Activated CD8-positive, alpha-beta T cell treated with anti-CD3 and anti-CD28 coated beads, Interleukin-2, amount 10 ng/mL, durations not matched to agents 7 days and 5 days (primary cell): ENCODE results near the gene GDPD5. TPM values are rescaled to one million over a fixed set of nuclear protein-coding genes. Genes with fewer than 3 reads are reported as not detected.
A peak's percentile ranks its signal among the peaks of the same experiment; 100 is the strongest.

ENCODE experiments used
- ATAC-seq: fragments of 150-1000 bp; cut with Tn5 transposase; one replicate; pipeline ENCODE4 v1.10.0; 2021; ENCODE audit warnings: moderate library complexity
- CTCF ChIA-PET: fragments of 350-600 bp; sonication (Branson Sonifier 250); formaldehyde crosslinking; loops from one replicate; lab custom pipeline; 2021; ENCODE audit warnings: antibody characterized with exemption; lab: Charles Lee
- POLR2A ChIA-PET: fragments of 350-600 bp; sonication (Branson Sonifier 250); formaldehyde crosslinking; loops from one replicate; lab custom pipeline; 2021; ENCODE audit warnings: antibody characterized with exemption; lab: Charles Lee
- DNase-seq: peaks from one replicate; pipeline ENCODE4 v3.0.0-alpha.2; 2020
- H3K27ac Mint-ChIP-seq: one replicate; pipeline ENCODE4 v1.8.0; 2021; ENCODE audit warnings: mild to moderate bottlenecking, mixed read lengths
- H3K27me3 Mint-ChIP-seq: one replicate; pipeline ENCODE4 v1.8.0; 2021; ENCODE audit warnings: low read depth, mixed read lengths
- H3K36me3 Mint-ChIP-seq: one replicate; pipeline ENCODE4 v1.8.0; 2021; ENCODE audit warnings: low read depth, mixed read lengths
- H3K4me1 Mint-ChIP-seq: one replicate; pipeline ENCODE4 v1.8.0; 2021; ENCODE audit warnings: low read depth, mixed read lengths
- H3K4me3 Mint-ChIP-seq: one replicate; pipeline ENCODE4 v1.8.0; 2021; ENCODE audit warnings: mild to moderate bottlenecking, mixed read lengths
- H3K9me3 Mint-ChIP-seq: one replicate; pipeline ENCODE4 v1.8.0; 2022; ENCODE audit warnings: mixed read lengths; ENCODE audit not compliant: insufficient read depth
- total RNA-seq, 2 experiments: library from RNA; stranded (reverse); gene quantifications; one replicate each; pipeline ENCODE4 v1.2.3, GENCODE V29; 2021

The GDPD5 gene
- total RNA-seq, 2 experiments from 2014 or later, result 23.1 to 26.6 TPM

GRCh38 chr11:75518771-75519653 lies 6.7 kb downstream of the GDPD5 start:
- Mint-ChIP-seq H3K9me3 (no peaks in the 10 kb centered on the region), H3K36me3 (peaks cover 1% of the 10 kb centered on the region), H3K4me3 (no peak overlapping the region), H3K27ac (no peak overlapping the region), H3K4me1 (peaks cover 42% of the 10 kb centered on the region), H3K27me3 (peaks cover 7% of the 10 kb centered on the region)
- ChIA-PET CTCF (interaction anchor here (0.7 to 7.9 kb wide), 3 partner anchors 13 to 72 kb away, joined by 3 to 46 read pairs (median 3); no protein-coding TSS in a partner anchor), POLR2A (no interaction called here)
- ATAC-seq (no peak), DNase-seq (no peak)

- ATAC-seq, result no peak
- ChIA-PET CTCF (interaction anchor here (0.7 to 7.9 kb wide), 3 partner anchors 14 to 71 kb away, joined by 3 to 46 read pairs (median 3); no protein-coding TSS in a partner anchor), POLR2A (no interaction called here)
- no peak overlapping the region for H3K27ac Mint-ChIP-seq
- DNase-seq, result no peak
- peaks cover 34% of the 10 kb centered on the region for H3K4me1 Mint-ChIP-seq
- H3K36me3 Mint-ChIP-seq, result peaks cover 1% of the 10 kb centered on the region
- H3K9me3 Mint-ChIP-seq, result no peaks in the 10 kb centered on the region
- H3K4me3 Mint-ChIP-seq, result no peak overlapping the region
- H3K27me3 Mint-ChIP-seq, result no peaks in the 10 kb centered on the region
Measured at GRCh38 chr11:75518204-75518549, 7.6 kb downstream of the GDPD5 start.

GRCh38 chr11:75516886-75517285 lies 8.9 kb downstream of the GDPD5 start:
- ATAC-seq (no peak), DNase-seq (no peak)
- Mint-ChIP-seq H3K4me1 (peaks cover 33% of the 10 kb centered on the region), H3K27me3 (no peaks in the 10 kb centered on the region), H3K4me3 (no peak overlapping the region), H3K9me3 (no peaks in the 10 kb centered on the region), H3K36me3 (peaks cover 1% of the 10 kb centered on the region), H3K27ac (peak overlapping the region; percentile 10)
- ChIA-PET CTCF (interaction anchor here (1.0 to 7.9 kb wide), 2 partner anchors 9 to 15 kb away, joined by 3 to 46 read pairs; partner anchors contain the start of gene GDPD5), POLR2A (no interaction called here)

GRCh38 chr11:75516140-75516539 lies 9.6 kb downstream of the GDPD5 start:
- ChIA-PET CTCF (interaction anchor here (1.0 to 7.9 kb wide), 2 partner anchors 9 to 16 kb away, joined by 3 to 46 read pairs; partner anchors contain the start of gene GDPD5), POLR2A (no interaction called here)
- no peak overlapping the region for H3K27ac Mint-ChIP-seq
- H3K36me3 Mint-ChIP-seq, result peaks cover 1% of the 10 kb centered on the region
- DNase-seq (no peak), ATAC-seq (no peak)
- peaks cover 33% of the 10 kb centered on the region for H3K4me1 Mint-ChIP-seq
- H3K27me3 Mint-ChIP-seq, result no peaks in the 10 kb centered on the region
- H3K4me3 Mint-ChIP-seq, result no peak overlapping the region
- H3K9me3 Mint-ChIP-seq, result no peaks in the 10 kb centered on the region

- CTCF ChIA-PET, result no interaction called here
- H3K36me3 Mint-ChIP-seq, result peaks cover 1% of the 10 kb centered on the region
- ATAC-seq (no peak), DNase-seq (no peak)
- H3K4me3 Mint-ChIP-seq, result no peak overlapping the region
- H3K9me3 Mint-ChIP-seq, result no peaks in the 10 kb centered on the region
- H3K27me3 Mint-ChIP-seq, result no peaks in the 10 kb centered on the region
- H3K27ac Mint-ChIP-seq, result no peak overlapping the region
- peaks cover 29% of the 10 kb centered on the region for H3K4me1 Mint-ChIP-seq
- POLR2A ChIA-PET, result no interaction called here
Measured at GRCh38 chr11:75514596-75514995, 11.1 kb downstream of the GDPD5 start.

GRCh38 chr11:75513250-75513649 lies 12.5 kb downstream of the GDPD5 start:
- peaks cover 30% of the 10 kb centered on the region for H3K4me1 Mint-ChIP-seq

GRCh38 chr11:75510723-75511019 lies 15.1 kb downstream of the GDPD5 start:
- no peaks in the 10 kb centered on the region for H3K9me3 Mint-ChIP-seq
- no peaks in the 10 kb centered on the region for H3K27me3 Mint-ChIP-seq
- no peaks in the 10 kb centered on the region for H3K36me3 Mint-ChIP-seq
- peaks cover 19% of the 10 kb centered on the region for H3K4me1 Mint-ChIP-seq
- no peak for DNase-seq
- no peak overlapping the region for H3K4me3 Mint-ChIP-seq
- no peak for ATAC-seq
- POLR2A ChIA-PET, result no interaction called here
- CTCF ChIA-PET, result interaction anchor here (1.0 kb wide), 1 partner anchor 21 kb away, joined by 3 read pairs; no protein-coding TSS in a partner anchor
- H3K27ac Mint-ChIP-seq, result no peak overlapping the region

More at GRCh38 chr11:75513250-75513649, 12.5 kb downstream of the GDPD5 start:
- no peak for ATAC-seq
- H3K4me3 Mint-ChIP-seq, result no peak overlapping the region
- peaks cover 1% of the 10 kb centered on the region for H3K36me3 Mint-ChIP-seq
- ChIA-PET POLR2A (no interaction called here), CTCF (no interaction called here)
- no peaks in the 10 kb centered on the region for H3K27me3 Mint-ChIP-seq
- no peaks in the 10 kb centered on the region for H3K9me3 Mint-ChIP-seq
- no peak for DNase-seq
- no peak overlapping the region for H3K27ac Mint-ChIP-seq

GRCh38 chr11:75510004-75510722 lies 15.6 kb downstream of the GDPD5 start:
- CTCF ChIA-PET, result interaction anchor here (1.0 kb wide), 1 partner anchor 22 kb away, joined by 3 read pairs; no protein-coding TSS in a partner anchor
- Mint-ChIP-seq H3K4me1 (peaks cover 19% of the 10 kb centered on the region), H3K27me3 (no peaks in the 10 kb centered on the region), H3K4me3 (no peak overlapping the region), H3K9me3 (no peaks in the 10 kb centered on the region), H3K36me3 (no peaks in the 10 kb centered on the region), H3K27ac (no peak overlapping the region)
- ATAC-seq, result no peak
- POLR2A ChIA-PET, result no interaction called here
- no peak for DNase-seq

- POLR2A ChIA-PET, result no interaction called here
- H3K4me1 Mint-ChIP-seq, result peaks cover 17% of the 10 kb centered on the region
Measured at GRCh38 chr11:75509020-75509720, 16.6 kb downstream of the GDPD5 start.

GRCh38 chr11:75508051-75508561 lies 17.6 kb downstream of the GDPD5 start:
- no peak overlapping the region for H3K4me3 Mint-ChIP-seq
- H3K36me3 Mint-ChIP-seq, result no peaks in the 10 kb centered on the region
- CTCF ChIA-PET, result interaction anchor here (0.7 kb wide), 1 partner anchor 46 kb away, joined by 3 read pairs; no protein-coding TSS in a partner anchor
- ATAC-seq, result peak; percentile 78
- peak; percentile 63 for DNase-seq
- peaks cover 17% of the 10 kb centered on the region for H3K4me1 Mint-ChIP-seq
- POLR2A ChIA-PET, result no interaction called here
- H3K27ac Mint-ChIP-seq, result peak overlapping the region; percentile 68
- no peaks in the 10 kb centered on the region for H3K27me3 Mint-ChIP-seq
- H3K9me3 Mint-ChIP-seq, result no peaks in the 10 kb centered on the region

More at GRCh38 chr11:75509020-75509720, 16.6 kb downstream of the GDPD5 start:
- Mint-ChIP-seq H3K9me3 (no peaks in the 10 kb centered on the region), H3K4me3 (no peak overlapping the region), H3K27me3 (no peaks in the 10 kb centered on the region), H3K36me3 (no peaks in the 10 kb centered on the region), H3K27ac (peak overlapping the region; percentile 68)
- CTCF ChIA-PET, result no interaction called here
- no peak for DNase-seq
- no peak for ATAC-seq

GRCh38 chr11:75507571-75507970 lies 18.2 kb downstream of the GDPD5 start:
- DNase-seq (no peak), ATAC-seq (no peak)
- Mint-ChIP-seq H3K36me3 (no peaks in the 10 kb centered on the region), H3K9me3 (no peaks in the 10 kb centered on the region), H3K4me3 (no peak overlapping the region), H3K4me1 (peaks cover 17% of the 10 kb centered on the region), H3K27me3 (no peaks in the 10 kb centered on the region), H3K27ac (peak overlapping the region; percentile 68)
- CTCF ChIA-PET, result interaction anchor here (0.7 kb wide), 1 partner anchor 46 kb away, joined by 3 read pairs; no protein-coding TSS in a partner anchor
- POLR2A ChIA-PET, result no interaction called here
